Type B pancreatic cell (in vitro differentiated cells): ENCODE results near the gene PDLIM1. TPM values are rescaled to one million over a fixed set of nuclear protein-coding genes. Genes with fewer than 3 reads are reported as not detected.

Experiments
- DNase-seq: peaks from one replicate; pipeline ENCODE4 v3.0.0; 2021; ENCODE audit warnings: mixed read lengths; ENCODE audit not compliant: unreplicated experiment; ENCODE audit errors: extremely low spot score
- H3K27ac Mint-ChIP-seq: 2 replicates; pipeline ENCODE4 v1.8.0; 2021; ENCODE audit warnings: mild to moderate bottlenecking, mixed read lengths
- H3K27me3 Mint-ChIP-seq: 2 replicates; pipeline ENCODE4 v1.8.0; 2021; ENCODE audit warnings: mixed read lengths
- H3K36me3 Mint-ChIP-seq: 2 replicates; pipeline ENCODE4 v1.8.0; 2021; ENCODE audit warnings: mixed read lengths
- H3K4me1 Mint-ChIP-seq: one replicate; pipeline ENCODE4 v1.8.0; 2021; ENCODE audit warnings: mixed read lengths; ENCODE audit not compliant: unreplicated experiment
- H3K4me3 Mint-ChIP-seq: 2 replicates; pipeline ENCODE4 v1.8.0; 2021; ENCODE audit warnings: mild to moderate bottlenecking, mixed read lengths
- H3K9me3 Mint-ChIP-seq: 2 replicates; pipeline ENCODE4 v1.8.0; 2021; ENCODE audit warnings: mixed read lengths
- CTCF ChIP-seq: fragments of 200-600 bp; sonication (generic); conservative IDR thresholded peaks from 2 replicates; pipeline ENCODE4 v1.5.0; 2021; ENCODE audit warnings: antibody characterized with exemption, mild to moderate bottlenecking
- long read RNA-seq: library from polyadenylated mRNA; unstranded; transcript quantifications from one replicate; pipeline ENCODE4 v2.0.0, GENCODE V29; 2020
- total RNA-seq: library from RNA; stranded (reverse); gene quantifications from 2 replicates; pipeline ENCODE4 v1.2.1, GENCODE V29; 2021; ENCODE audit warnings: low replicate concordance

The PDLIM1 gene
- 171 and 347 TPM in 2 replicates for total RNA-seq
- long read RNA-seq, transcript PDLIM1-201 (7 exons, 1,452 nt) = major isoform, 1,737 of 1,824 reads
- long read RNA-seq, transcript PDLIM1-202 (6 exons, 850 nt) = minor isoform, 25 of 1,824 reads
- long read RNA-seq, partial matches to known transcripts = 28 of 1,824 reads
- long read RNA-seq, other reads (novel, unspliced or antisense) = 33 of 1,824 reads

- peaks cover 33% of the 10 kb centered on the region for H3K27me3 Mint-ChIP-seq
- no peaks in the 10 kb centered on the region for H3K36me3 Mint-ChIP-seq
- peak; percentile 46 for TF ChIP-seq CTCF
- no peaks in the 10 kb centered on the region for H3K9me3 Mint-ChIP-seq
- H3K27ac Mint-ChIP-seq = peak within 1 kb of the TSS; percentile 97
- H3K4me3 Mint-ChIP-seq = peak within 1 kb of the TSS; percentile 87
- peaks cover 12% of the 10 kb centered on the region for H3K4me1 Mint-ChIP-seq
- peak; percentile 80 for DNase-seq
Observed at GRCh38 chr10:95290461-95291364, at the start of gene PDLIM1. Gene PDLIM1, minus strand, starts transcription at chr10:95291003. Its CDS starts 88 bp downstream, at chr10:95290915.

- Mint-ChIP-seq H3K27ac (no peak overlapping the region), H3K4me3 (no peak overlapping the region), H3K36me3 (no peaks in the 10 kb centered on the region), H3K9me3 (no peaks in the 10 kb centered on the region), H3K4me1 (peaks cover 10% of the 10 kb centered on the region), H3K27me3 (no peaks in the 10 kb centered on the region)
- TF ChIP-seq CTCF = no peak
- no peak for DNase-seq
Observed at GRCh38 chr10:95339863-95340262, 49.1 kb upstream of the PDLIM1 start.

GRCh38 chr10:95337423-95338160, 46.8 kb upstream of the PDLIM1 start:
- Mint-ChIP-seq H3K27ac (no peak overlapping the region), H3K9me3 (no peaks in the 10 kb centered on the region), H3K4me1 (peaks cover 10% of the 10 kb centered on the region), H3K27me3 (no peaks in the 10 kb centered on the region), H3K4me3 (no peak overlapping the region), H3K36me3 (peaks cover 4% of the 10 kb centered on the region)
- DNase-seq = no peak
- no peak for TF ChIP-seq CTCF

- H3K27ac Mint-ChIP-seq = no peak overlapping the region
- H3K4me3 Mint-ChIP-seq = no peak overlapping the region
- peaks cover 6% of the 10 kb centered on the region for H3K4me1 Mint-ChIP-seq
- peaks cover 11% of the 10 kb centered on the region for H3K36me3 Mint-ChIP-seq
- no peaks in the 10 kb centered on the region for H3K27me3 Mint-ChIP-seq
- TF ChIP-seq CTCF = no peak
- no peaks in the 10 kb centered on the region for H3K9me3 Mint-ChIP-seq
- DNase-seq = no peak
Observed at GRCh38 chr10:95336702-95337101, 45.9 kb upstream of the PDLIM1 start.

- no peak overlapping the region for H3K4me3 Mint-ChIP-seq
- no peak for TF ChIP-seq CTCF
- DNase-seq = no peak
- H3K27ac Mint-ChIP-seq = no peak overlapping the region
- peaks cover 1% of the 10 kb centered on the region for H3K4me1 Mint-ChIP-seq
- peaks cover 14% of the 10 kb centered on the region for H3K36me3 Mint-ChIP-seq
- H3K27me3 Mint-ChIP-seq = no peaks in the 10 kb centered on the region
- no peaks in the 10 kb centered on the region for H3K9me3 Mint-ChIP-seq
Observed at GRCh38 chr10:95335933-95336699, 45.3 kb upstream of the PDLIM1 start.
